Fibroblast of the aortic adventitia (primary cell): Measurements from ENCODE around the gene SLC17A3. TPM values are rescaled to one million over a fixed set of nuclear protein-coding genes. Genes with fewer than 3 reads are reported as not detected.

Source experiments
- DNase-seq: peaks from one replicate; pipeline ENCODE4 v3.0.0-alpha.2; 2010; ENCODE audit warnings: low read depth
- H3K4me3 ChIP-seq: 2 replicates; pipeline ENCODE4 v1.5.1; 2011; ENCODE audit warnings: low read depth, mild to moderate bottlenecking, control low read depth, low read length, moderate library complexity
- CTCF ChIP-seq: IDR thresholded peaks from 2 replicates; pipeline ENCODE4 v1.5.1; 2011; ENCODE audit warnings: mild to moderate bottlenecking, low read length, control low read depth, inconsistent platforms; ENCODE audit not compliant: insufficient read depth
- total RNA-seq: library from RNA; depleted of rRNA; stranded (reverse); fragments of >200 nt; gene quantifications from 2 replicates; pipeline ENCODE4 v1.2.3, GENCODE V29; 2012; ENCODE audit warnings: low replicate concordance

SLC17A3 gene
- total RNA-seq, 1 donor = not detected

GRCh38 chr6:25892877-25893276, 18.8 kb upstream of the SLC17A3 start:
- H3K4me3 ChIP-seq = no peak overlapping the region
- no peak for DNase-seq
- TF ChIP-seq CTCF = no peak

DNA sequence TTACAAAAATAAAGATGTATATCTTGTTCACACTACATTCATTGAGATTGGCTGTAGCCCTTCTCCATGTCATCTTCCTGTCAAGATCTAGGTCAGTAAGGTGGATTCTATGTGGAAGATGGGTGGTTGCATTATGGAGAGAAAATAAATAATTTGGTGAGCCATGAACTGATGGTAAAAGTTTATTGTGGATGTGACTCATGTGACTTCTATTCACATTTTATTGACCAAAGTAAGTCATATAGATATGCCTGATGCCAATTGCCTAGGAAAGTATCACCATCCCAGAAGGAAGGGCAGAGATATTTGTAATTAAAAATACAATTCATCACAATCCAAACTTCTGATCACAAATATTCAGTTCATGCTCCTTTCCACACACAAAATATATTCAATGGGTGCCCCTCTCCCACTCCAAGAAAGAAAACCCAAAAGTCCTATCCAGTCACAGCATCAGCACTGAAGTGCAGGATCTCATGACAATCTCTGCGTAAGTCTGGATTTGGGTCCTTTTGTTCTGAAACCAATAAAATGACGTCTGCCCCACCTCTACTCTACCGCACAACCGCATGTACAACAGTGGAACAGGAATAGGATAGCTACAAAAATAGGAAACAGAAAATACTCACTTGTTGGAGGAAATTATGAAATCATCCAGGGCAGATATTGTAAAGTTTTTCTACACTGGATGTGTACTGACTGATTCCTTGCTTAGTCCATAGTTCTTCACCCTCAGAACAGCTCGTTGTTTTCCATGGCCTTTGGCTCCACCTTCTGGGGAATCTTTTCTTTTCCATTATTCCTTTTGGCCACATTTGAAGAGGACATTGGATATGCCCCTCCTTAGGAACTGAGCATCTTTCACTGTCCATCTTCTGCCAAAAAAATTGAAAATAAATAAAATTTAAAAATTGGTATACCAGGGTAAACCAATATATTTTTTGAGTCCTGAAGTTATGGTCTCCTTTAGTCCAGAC, 16.1 kb upstream of the SLC17A3 start:
- peak; percentile 66 for DNase-seq
- no peak overlapping the region for H3K4me3 ChIP-seq

GRCh38 chr6:25888626-25889025, 14.6 kb upstream of the SLC17A3 start:
- no peak overlapping the region for H3K4me3 ChIP-seq
- no peak for TF ChIP-seq CTCF
- no peak for DNase-seq

More for the DNA sequence above, 16.1 kb upstream of the SLC17A3 start:
- TF ChIP-seq CTCF = peak; percentile 48

DNA sequence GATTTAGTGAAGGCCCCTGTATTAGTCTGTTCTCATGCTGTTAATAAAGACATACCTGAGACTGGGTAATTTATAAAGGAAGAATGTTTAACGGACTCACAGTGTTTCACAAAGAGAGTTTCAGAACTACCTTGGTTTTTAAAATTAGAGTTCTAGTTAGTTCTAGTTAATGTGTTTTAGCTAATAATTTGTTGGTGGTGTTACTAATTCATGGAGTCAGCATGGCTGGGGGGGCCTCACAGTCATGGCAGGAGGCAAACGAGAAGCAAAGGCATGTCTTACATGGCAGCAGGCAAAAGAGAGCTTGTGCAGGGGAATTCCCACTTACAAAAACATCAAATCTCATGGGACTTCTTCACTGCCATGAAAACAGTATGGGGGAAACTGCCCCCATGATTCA, 12.0 kb upstream of the SLC17A3 start:
- no peak for TF ChIP-seq CTCF
- DNase-seq = no peak

GRCh38 chr6:25883991-25884390, 9.9 kb upstream of the SLC17A3 start:
- no peak overlapping the region for H3K4me3 ChIP-seq
- no peak for TF ChIP-seq CTCF
- peak; percentile 71 for DNase-seq

More for the DNA sequence above, 12.0 kb upstream of the SLC17A3 start:
- no peak overlapping the region for H3K4me3 ChIP-seq

DNA sequence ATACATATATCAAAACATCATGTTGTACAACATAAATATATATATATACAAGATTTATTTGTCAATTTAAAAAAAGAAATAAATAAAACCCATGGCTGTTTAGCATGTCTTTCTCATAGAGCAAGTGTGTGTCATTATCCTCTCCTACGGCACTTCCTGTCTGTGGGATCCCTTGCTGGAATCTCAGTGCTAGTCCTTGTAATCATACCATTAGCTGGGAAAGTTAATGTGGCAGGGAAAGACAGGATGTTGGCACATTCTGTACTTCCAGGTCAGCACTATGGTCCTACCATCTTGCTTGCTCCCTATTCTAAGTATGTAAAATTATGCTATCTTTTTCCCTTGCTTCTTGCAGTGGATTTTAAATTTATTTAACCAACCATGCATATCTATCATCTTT, 9.5 kb upstream of the SLC17A3 start:
- no peak overlapping the region for H3K4me3 ChIP-seq
- no peak for TF ChIP-seq CTCF
- no peak for DNase-seq
